Right kidney (tissue), 9 donors: ENCODE measurements around the gene ANKRD34A.
A peak's percentile ranks its signal among the peaks of the same experiment; 100 is the strongest.

ENCODE experiments used
- DNase-seq: peaks from one replicate; pipeline ENCODE4 v3.0.0-alpha.2; 2016
- long read RNA-seq, 8 donors: transcript quantifications; one replicate each; lab custom pipeline, GENCODE V29; 2026

Gene ANKRD34A
- long read RNA-seq, donor 1, partial matches to known transcripts = 118 of 118 reads
- long read RNA-seq, donor 1, other reads (novel, unspliced or antisense) = 0 of 118 reads
- long read RNA-seq, donor 2, partial matches to known transcripts = 36 of 41 reads
- long read RNA-seq, donor 2, other reads (novel, unspliced or antisense) = 5 of 41 reads
- long read RNA-seq, donor 3, partial matches to known transcripts = 33 of 39 reads
- long read RNA-seq, donor 3, other reads (novel, unspliced or antisense) = 6 of 39 reads
- long read RNA-seq, donor 4 = 0 reads
- long read RNA-seq, donor 5, partial matches to known transcripts = 101 of 128 reads
- long read RNA-seq, donor 5, other reads (novel, unspliced or antisense) = 27 of 128 reads
- long read RNA-seq, donor 6 = 0 reads
- long read RNA-seq, donor 7 = 0 reads
- long read RNA-seq, donor 8 = 0 reads

DNA sequence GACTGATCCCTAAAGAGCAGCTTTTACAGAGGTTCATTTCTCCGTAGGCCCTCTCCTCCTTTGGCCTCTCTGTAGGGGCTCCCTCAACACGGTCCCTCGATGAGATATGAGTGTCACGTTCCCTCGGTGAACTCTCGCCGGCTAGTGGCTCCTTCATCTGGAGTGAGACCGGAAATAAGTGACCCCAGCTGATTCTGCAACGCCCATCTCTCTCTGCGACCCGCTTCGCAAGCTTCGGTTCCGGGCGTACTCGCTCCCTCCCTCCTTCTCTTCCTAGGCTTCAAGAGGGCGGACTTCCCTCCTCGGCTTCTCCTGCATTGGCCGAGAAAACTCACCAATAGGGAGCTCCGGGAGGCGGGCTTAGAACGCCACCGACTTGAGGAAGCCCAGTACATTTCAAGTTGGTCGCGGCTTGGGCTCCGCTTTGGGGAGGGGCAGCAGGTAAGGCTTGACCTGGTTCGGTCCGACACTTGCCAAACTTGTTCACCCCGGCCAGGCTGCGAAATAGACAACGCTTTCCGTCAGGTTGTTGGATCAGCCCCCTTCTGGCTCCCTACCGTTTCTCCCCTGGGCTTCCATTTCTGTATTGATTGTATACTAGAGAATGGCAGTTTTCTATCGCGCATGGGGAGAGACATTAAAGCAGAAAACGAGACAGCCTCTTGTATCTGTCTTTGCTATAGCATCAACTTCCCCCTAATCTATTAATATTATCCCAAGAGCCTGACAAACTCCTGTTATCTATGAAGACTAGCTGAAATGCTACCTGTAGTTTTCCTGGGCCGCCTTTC is at the start of gene ANKRD34A, which contains the start of gene POLR3GL:
ANKRD34A (minus strand) TSS at position 248 of the 791 bp plus-strand sequence. CDS start 2,816 bp downstream, outside the sequence.
POLR3GL (plus strand) TSS at position 363 of the 791 bp plus-strand sequence. CDS start 10,176 bp downstream, outside the sequence.
- DNase-seq = peak; percentile 86

DNA sequence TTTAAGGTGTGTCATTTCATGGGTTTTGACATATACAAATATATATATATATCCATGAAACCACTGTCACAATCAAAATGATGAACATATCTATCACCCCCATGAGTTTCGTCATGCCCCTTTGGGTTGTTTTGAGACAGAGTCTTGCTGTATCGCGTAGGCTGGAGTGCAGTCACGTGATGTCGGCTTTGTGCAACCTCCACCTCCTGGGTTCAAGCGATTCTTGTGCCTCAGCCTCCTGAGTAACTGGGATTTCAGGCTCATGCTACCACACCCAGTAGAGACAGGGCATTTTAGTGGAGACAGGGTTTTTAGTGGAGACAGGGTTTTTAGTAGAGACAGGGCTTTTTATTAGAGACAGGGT is 49.2 kb upstream of the ANKRD34A start:
- no peak for DNase-seq

DNA sequence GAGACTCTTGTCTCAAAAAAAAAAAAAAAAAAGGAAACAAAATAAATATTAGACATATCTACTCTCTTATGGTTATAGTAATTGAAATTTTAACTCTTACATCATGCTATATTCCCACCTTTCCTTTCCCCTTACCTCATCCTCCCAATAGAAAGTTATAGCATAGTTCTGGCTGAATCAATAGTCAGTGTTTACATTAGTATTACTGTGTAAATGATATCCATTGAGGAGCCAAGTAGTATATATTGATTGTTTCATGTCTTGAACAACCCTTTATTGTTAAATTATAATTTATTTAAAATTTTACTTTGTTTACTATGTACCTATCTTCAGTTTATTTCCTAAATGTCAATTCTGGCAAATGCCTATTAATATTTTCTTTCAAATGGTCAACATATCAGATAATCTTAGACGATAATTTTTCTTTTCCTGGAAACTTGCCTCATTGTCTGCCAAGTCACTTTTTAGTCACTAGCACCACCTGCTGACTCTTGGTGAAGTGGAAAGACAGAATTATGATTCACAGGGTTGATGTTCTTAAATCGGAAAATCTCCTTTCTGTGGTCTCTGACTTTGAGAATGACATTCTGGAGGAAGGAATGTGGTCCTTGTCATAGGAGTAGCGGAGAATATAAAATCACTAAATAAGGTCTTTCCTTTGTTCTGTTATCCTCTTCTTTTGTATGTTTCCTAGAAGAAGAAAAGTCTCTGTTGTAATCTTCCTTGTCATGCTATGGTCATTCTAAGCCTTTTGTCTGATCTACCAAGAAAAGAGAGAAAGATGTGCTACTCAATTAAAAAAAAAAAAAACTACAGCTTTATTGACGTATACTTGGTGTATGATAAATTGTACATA is 48.6 kb upstream of the ANKRD34A start:
- DNase-seq = no peak

DNA sequence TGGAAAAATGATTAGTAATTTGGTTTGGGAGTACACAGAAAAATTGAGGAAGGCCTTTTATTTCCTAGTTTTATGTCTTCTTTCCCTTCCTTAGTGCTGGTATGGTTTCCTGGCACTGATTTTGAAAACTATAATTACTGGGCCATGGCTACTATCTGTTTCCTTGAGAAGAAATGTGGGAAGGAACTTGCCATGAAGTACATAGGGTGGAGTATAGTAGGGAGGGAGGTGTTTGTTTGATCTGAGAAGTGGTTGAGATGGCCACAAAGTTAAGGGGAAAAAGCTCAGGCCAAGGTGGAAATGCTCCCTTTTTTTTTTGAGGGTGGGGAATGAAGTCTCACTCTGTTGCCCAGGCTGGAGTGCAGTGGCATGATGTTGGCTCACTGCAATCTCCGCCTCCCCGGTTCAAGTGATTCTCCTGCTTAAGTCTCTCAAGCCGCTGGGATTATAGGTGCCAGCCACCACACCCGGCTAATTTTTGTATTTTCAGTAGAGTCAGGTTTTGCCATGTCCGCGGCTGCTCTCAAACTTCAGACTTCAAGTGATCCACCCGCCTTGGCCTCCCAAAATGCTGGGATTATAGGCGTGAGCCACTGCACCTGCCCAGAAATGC is 45.9 kb upstream of the ANKRD34A start:
- no peak for DNase-seq

DNA sequence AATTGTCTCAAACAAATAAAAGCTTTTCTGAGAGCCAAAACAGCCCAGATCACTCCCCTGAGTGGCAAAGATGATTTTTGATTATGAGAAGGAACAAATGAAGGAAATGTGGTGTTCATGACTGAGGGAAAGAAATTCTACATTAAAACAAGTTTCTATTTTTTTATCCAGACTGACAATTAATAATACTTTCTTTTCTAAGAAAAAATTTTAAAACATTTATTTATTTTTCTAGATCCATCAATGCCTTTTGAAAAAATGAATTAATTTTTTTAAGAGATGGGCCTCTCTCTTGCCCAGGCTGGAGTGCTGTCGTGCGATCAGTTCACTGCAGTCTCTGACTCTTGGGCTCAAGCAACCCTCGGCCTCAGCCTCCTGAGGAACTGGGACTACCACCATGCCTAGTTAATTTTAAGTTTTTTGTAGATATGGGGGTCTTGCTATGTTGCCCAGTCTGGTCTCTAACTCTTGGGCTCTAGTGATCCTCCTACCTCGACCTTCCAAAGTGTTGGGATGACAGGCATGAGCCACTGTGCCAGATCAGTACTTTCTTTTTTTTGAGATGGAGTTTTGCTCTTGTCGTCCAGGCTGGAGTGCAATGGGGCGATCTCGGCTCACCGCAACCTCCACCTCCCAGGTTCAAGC is 43.2 kb upstream of the ANKRD34A start:
- DNase-seq = no peak

DNA sequence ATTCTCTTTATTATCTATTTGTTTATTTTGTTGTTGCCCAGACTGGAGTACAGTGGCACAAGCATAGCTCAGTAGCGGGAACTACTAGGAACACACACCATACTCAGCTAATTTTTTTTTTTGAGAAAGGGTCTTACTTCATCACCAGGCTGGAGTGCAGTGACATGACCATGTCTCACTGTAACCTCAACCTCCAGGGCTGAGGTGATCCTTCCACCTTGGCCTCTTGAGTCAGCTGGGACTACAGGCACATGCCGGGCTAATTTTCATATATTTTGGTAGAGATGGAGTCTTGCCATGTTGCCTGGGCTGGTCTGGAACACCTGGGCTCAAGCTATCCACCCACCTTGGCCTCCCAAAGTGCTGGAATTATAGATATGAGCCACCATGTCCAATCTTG is 37.3 kb upstream of the ANKRD34A start:
- DNase-seq = no peak

DNA sequence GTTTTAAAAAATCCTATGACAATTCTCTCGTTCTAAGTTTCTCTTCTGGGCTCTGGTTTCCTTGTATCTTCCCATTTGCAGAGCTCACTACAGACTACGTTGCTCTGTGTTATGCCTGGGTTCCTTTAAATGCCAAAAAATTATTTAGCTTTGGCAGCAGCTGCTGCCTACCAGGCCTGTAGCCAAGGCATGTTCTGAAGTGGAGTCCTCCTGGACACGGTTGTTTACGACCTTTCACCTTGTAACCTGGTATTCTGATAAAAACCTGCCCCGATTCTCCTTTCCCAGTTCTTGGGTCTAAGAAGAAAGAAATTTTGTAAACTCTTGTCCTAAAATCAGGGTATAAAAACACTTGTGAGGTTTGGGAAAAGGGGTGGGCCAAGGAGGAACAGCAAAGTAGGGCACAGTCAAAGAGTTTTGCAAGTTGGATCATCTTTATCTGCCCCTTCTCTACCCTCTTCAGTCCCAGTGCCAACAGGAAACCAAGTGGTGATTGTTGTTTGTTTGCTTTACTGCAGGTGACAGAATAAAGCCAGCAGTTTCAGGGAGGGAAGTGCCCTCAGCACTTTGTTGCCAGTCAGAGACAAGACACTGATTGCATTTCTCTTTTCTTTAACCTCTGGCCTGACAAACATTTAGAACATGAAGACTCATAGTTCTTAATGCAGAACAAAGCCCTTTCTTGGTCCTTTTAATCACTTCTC is 35.1 kb upstream of the ANKRD34A start:
- no peak for DNase-seq

DNA sequence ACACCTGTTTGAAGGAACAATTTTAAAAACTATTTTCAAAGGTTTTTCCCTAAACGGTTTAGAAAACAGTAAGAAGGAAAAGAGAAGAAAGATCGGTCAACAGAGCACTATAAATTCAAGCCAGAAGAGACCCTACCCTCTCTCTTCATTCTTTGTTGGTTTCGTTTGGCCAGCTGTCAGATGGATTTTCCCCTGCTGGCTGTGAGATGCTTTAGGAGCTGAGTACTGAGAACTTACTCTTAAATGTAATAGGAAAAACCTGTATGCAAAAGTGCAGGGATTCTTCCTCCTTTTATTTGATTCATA is 33.3 kb upstream of the ANKRD34A start:
- DNase-seq = no peak

DNA sequence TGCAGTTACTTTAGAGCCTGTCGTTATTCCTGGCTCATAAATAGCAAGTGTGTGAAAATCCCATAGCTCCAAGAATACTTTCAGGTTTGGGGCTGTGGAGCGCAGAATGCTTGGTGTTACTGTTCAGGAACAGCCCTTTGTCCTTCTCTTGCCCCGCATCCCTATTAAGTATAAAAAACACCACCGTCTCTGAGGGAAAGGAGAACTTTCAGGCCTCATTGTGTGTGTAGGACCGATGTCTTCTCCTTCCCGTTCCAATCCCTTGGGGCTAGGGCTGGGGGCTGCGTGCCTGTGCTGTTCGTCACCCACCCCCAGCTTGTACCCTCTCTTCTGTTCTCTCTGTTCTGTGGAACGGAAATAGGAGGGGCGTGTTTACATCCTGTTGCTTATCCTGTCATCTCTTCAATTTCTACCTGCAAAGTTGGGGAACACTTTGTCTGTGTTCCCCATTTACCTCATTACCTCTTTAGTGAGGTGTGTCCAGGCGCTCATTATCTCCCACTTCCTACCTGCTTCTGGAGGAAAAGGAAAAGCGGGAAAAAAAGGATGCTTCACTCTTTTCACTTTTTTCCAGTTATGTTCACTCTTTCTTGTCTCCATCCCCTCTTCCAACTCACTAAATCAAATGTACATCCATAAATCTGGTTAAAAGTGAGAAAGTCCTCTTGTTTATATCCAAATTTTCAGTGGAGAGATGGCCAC is 32.8 kb upstream of the ANKRD34A start:
- no peak for DNase-seq

DNA sequence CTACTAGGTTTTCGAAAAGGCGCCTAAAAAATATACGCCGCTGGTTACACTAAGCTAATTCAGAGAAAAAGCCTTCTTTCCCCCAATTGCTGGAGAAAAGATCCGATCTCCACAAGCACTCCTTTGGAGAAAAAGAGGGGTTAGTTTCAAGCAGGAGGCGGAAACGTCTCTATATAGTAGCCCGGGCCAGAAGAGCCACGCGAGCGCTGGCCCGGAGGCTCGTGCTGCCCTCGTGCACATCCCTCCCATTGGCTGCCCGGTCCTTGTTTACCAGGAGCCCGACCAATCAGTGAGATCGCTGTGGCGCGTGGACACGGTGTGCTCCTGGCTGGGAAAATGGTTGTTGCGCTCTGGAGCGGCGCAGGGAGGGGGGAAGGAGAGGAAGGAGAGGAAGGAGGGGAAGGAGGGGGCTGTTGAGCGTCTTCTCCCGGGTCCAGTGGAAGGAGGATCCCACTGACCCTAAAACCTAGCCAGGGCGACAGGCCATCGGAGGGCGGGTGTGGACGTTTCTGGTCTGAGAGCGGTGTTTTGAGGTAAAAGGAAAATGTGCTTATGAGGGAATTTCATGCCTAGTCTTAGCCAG is 32.1 kb upstream of the ANKRD34A start, which contains the start of gene TXNIP:
TXNIP (minus strand) TSS at position 147 of the 583 bp plus-strand sequence. CDS start 313 bp downstream, outside the sequence.
- peak; percentile 88 for DNase-seq

DNA sequence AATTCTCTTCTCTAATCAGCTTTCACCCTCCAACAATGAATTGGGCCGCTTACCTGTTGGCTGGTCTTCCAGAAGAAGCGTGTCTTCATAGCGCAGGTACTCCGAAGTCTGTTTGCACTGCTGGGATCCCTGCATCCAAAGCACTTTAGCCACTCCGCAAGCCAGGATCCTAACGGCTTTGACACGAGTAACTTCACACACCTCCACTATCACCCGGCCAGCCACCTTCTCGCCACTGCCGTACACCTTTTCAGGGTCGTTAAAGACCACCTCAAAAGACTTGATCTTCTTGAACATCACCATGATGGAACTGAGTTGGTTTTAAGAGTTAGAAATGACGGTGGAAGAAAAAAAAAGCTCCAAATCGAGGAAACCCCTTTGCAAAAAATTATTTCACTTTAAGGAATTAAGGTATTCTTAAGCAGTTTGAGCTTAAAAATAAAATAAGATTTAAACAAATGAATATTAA is 31.6 kb upstream of the ANKRD34A start:
- peak; percentile 42 for DNase-seq

DNA sequence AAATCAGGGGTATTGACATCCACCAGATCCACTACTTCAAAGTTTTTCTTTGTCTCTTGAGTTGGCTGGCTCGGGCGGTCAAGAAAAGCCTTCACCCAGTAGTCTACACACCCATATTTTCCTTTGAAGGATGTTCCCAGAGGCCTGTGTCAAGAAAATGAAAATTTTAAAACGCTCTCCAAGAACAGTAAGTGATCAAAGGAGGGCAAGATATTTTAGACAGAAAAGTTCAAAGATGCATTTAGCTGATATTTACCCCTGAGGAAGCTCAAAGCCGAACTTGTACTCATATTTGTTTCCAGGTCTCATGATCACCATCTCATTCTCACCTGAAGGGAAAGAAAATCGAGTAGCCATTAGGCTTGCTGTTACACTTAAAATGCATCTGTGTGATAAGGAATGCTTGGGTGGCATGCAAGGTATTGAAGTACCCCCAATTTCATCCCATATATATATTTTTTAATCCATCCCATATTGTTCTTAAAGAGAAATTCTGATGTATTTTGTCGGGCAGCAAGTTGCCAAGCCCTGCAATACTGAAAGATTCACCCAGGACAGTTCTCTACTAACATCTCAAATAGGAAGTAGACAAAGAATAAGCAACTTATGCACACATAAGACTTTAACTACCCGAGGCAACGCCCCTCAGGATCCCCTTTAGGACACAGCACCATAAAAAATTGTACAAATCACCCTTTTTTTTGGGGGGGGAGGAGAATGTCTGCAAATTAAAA is 30.9 kb upstream of the ANKRD34A start:
- no peak for DNase-seq

DNA sequence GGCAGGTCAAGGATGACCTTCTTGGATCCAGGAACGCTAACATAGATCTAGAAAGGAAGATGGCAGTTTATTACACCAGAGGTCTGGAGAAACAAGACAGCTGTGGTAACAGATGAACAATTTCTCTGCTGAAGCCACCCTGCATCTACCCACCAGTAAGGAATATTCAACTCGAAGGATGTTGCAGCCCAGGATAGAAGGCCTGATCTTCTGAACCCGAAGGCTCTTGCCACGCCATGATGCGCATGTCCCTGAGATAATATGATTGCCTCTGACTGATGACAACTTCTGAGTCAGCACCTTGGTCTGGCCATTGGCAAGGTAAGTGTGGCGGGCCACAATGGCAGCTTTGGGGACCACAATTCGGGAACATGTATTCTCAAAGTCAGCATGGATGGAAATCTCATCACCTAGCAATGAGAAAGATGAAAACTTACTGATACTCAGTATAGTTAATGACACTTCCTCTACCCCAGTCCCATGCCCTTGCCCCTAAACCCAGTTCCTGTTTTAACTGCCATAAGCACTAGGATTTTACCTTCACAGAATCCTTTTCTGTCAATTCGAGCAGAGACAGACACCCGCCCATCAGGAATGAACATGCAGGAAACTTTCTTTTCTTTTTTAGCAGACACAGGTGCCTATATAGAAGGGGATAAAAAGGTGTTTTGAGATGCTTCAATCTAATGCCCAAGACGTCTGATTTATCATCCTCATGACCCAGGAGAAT is 30.2 kb upstream of the ANKRD34A start:
- DNase-seq = no peak

DNA sequence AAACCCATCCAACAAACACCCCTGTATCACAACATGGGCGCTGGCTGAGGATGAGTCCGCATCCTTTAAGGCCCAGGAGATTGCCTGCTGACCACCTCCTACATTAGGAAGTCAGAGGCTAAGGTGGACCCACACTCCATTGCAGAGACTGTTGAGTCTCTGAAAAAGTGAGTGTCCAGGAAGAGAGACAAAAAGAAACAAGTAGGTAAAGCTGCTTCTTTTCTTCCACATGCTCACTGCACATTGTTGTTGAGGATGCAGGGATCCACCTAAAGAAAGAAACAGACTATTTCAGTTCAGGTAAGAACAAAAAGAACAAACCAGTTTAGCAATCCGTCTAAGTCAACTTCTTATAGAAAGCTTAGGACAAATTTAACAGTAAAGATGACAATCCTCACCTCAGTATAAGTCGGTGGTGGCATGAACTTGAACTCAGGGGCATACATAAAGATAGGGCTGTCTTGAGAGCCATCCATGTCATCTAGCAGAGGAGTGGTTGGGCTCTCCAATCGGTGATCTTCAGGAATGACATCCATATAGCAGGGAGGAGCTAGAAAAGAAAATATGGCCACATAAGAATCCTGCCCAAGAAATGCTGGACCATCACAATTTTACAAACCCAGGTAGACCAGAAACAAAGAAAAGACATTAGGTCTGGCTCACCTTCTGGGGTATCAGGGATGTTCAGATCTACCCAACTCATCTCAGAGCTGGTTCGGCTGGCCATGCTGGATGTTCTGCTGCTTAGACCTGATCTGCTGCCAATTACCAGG is 29.4 kb upstream of the ANKRD34A start:
- DNase-seq = no peak

DNA sequence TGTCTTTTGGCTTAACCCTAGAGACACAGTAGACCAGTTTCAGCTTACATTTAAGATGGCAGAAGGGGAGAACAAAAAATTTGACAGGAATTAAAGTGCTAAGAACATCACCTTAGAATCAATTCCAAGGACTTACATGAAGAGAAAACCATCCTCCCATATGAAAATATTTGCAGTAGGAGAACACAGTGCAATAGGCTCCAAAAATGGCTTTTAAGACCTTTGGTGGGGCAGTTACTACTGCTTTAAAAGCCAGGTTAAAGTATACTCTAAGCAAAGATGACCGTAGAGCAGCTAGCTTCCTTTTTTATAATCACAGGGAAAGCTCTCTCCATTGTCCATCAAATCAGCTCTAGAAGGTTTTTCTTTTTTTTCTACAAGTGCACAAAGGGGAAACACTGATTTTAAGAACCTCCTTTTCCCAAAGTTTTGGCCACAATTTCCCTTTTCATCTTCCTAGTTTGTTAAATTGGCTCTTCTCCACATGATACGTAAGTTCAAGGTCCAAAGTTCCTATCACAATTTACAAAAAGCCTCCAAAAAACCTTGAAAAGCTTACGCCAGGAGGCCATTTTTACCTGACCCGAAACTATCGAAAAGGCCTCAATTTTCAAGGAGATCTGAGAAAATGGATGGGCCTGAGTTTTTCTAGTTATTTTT is 28.7 kb upstream of the ANKRD34A start:
- DNase-seq = no peak

DNA sequence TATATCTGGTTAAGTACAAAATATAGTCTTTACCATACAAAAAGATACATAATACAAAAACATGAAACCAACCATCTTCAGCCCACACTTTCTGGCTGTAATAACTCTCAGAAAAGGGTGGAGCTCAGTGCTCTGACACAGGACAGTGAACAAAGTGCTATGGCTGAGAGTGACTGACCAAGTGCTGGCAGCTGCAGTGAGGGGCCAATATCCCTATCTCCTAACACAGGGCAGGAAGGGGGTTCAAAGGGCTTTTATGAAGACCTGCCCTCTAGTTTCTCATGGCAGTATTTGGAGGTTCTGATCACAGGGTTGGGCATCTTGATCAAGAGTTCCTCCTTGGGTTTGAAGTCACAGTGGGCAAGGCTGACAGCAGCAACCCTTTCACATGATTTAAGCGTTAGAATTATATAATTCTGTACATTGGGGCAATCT is 28.1 kb upstream of the ANKRD34A start:
- DNase-seq = no peak
